Measurements from ENCODE around the gene TBCCD1.

DNA sequence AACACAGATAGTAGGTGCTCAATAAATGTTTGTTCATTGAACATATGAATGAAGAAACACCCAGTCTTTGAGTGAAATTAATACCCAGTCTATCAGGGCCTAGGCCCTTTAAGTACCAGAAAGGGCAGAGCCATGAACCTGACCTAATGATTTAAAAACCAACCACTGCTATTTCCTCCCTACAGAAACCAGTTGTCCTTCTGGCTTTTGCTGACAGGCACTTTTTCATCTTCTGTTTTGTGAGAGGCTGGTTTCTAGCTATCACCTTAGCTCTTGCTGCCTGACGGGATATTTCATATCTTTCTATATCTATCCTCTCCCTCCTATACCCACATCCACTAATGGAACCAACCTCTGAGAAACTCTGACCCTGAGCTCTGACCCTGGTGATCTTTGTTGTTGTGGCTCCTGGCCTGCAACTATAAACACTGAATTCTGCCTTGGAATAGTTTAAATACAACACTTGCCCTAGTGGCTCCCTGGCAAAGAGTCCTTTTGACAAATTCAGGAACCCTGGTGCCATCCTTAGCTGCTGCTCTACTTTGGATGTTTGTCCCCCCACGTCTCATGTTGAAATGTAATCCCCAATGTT lies 41.6 kb upstream of the TBCCD1 start:
- TF ChIP-seq CTCF (IDR thresholded peaks at IDR 0.05; ENCODE audit: low read depth, low read length, poor library complexity, severe bottlenecking) (no peak), EZH2phosphoT487 (IDR thresholded peaks at IDR 0.05; ENCODE audit: borderline replicate concordance, low read length) (no peak)

Data from DOHH2 (cell line).